Measurements from ENCODE around the gene C1GALT1.
"Not testable (repeated sequence)": the region's sequence is repeated elsewhere in the genome, so short reads cannot be mapped to it uniquely, and the experiment has no call there.

Gene C1GALT1

DNA sequence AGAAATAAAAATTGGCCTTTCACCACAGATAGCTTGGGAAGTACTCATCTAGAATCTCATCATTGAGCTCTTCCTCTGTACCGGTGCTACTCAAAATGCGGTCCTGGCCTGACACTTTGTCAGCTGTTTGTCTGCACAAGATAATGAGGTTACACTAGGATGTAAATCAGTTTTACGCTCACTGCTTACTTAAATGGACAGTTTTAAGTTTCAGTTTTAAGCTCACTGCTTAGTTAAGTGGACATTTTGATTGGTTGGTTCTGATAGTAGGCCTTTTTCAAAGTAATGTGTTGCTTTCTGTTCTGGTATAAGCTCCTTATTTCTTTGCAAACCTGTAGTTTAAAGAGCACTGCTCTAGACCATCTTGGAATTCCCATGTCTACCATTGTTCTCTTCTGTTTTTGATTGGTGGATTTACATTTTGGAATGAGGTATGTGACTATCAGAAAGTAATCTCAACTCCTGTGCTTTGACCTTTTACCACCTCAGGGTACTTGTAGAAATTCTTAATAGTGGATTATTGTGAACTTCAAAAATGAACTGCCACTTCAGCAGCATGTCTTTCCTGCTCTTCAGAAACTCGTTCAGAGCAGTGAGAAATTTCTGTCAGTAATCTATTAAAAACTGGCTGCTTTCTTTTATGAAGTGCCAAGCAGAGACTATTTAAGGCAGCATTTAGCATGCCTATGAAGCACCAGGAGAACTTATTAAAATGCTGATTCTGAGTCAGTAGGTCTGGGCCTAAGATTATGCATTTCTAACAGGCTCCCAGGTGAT, 55.0 kb downstream of the C1GALT1 start:
- no peak for DNase-seq (ENCODE audit: low read depth)

DNA sequence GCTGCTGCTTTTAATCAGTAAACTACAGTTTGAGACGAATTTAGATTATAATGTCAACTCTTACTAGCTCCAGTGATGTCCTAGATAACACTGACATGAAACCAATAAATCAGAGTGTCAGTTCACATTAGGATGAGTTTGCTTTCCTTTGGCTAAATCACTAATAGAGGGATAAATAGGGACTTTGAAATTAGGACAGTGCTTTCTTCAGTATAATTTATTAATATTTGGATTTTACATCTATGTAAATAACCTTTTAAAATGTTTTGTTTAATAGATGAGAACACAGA, 55.6 kb downstream of the C1GALT1 start:
- no peak for DNase-seq (ENCODE audit: low read depth)

DNA sequence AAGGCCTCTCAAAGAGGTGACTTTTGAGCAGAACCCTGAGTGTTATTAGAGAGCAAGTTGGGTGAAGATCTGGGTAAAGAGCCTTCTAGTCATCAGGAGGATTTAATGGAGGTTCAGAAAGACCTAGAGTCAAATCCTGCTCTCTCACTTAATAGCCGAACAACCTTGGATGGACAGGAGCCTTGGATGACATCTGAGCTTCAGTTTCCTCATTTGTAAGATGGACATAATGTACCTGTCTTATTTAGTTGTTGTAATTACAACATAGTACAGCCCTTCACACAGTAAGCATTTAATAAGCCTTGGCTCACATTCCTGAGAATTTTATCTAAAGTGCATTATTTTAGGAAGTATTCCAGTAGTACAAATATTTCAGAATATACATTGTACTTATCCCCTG, 57.0 kb downstream of the C1GALT1 start:
- DNase-seq (ENCODE audit: low read depth): no peak

DNA sequence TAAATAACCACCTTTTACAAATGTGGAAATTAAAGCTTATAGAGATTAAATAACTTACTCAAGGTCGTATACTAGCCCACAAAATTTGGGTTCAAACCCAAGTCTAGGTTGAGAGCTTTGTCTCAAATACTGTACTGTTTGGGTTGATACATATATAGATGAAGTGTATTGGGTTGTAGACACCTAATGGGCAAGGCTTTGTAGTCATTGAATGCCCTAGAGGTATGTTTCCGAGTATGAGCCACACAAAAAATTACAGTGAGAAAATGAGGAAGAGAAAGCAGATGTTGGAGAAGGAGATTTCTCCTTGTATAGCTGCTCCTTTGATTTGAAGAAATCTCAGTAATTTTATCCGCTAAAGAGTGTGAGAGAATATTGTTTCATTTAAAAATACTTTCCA, 60.6 kb downstream of the C1GALT1 start:
- DNase-seq (ENCODE audit: low read depth): no peak

DNA sequence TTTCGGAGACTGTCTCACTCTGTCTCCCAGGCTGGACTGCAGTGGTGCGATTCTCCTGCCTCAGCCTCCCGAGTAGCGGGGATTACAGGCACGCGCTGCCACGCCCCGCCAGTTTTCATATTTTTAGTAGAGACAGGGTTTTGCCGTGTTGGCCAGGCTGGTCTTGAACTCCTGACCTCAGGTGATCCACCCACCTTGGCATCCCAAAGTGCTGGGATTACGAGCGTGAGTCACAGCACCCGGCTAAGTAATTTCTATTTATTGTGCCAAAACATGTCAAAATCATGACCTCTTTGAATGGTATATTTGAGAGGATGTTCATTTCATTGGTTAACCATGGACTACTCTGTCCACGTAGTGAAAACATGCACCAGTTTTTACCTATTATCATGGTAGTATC, 62.9 kb downstream of the C1GALT1 start:
- DNase-seq (ENCODE audit: low read depth): not testable (repeated sequence)

DNA sequence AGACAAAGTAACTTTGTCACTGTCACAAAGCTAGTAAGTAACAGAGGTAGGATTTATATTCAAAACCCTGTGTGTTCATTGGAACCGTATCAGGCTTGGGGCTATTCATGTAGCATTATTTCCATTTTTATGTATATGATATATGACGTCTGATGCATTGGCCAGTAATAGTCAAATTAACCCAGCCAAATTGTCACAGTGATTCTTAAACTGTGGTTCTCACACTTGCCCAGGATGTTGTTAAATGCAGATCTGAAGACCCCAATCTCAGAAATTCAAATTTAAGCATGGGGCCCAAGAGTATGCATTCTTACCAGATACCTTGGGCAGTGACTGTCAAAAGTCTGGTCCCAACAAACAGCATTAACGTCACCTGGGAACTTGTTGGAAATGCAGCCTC, 63.9 kb downstream of the C1GALT1 start:
- DNase-seq (ENCODE audit: low read depth): no peak

DNA sequence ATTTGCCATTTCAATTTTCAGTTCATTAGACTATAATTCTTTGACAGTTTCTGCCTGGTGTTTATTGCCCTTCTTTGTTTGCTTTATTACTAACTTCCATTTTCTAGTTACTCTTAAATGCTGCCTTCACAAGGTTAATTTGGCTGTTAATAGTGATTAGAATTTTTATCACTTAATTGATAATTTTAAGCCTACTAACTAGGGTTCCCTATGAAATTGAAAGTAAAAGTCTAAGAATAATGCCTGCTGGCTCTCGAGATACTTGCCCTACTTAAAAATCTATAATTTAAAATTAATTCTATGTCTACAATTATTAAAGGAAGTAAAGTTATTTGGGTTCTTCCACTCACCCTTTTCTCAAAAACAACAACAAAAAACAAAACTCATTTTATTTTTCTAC, 65.3 kb downstream of the C1GALT1 start:
- no peak for DNase-seq (ENCODE audit: low read depth)

DNA sequence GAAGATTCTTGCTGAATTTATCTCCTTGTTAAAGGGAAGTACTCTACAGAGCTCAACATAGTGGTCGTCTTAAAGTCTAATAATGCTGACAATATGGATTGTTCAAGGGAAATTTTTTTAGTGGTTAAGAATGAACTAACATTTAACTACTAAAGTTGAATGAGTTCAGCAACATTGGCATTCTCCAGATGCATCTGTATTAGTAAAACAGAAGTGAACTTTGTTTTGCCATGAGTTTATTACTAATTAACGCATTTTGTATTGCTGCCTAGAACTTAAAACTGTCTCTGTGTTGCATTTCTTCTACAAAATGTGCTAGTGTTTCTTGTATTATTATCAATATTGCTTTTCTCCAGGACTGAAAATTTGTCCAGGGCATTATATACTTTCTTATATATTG, 67.5 kb downstream of the C1GALT1 start:
- DNase-seq (ENCODE audit: low read depth): no peak

DNA sequence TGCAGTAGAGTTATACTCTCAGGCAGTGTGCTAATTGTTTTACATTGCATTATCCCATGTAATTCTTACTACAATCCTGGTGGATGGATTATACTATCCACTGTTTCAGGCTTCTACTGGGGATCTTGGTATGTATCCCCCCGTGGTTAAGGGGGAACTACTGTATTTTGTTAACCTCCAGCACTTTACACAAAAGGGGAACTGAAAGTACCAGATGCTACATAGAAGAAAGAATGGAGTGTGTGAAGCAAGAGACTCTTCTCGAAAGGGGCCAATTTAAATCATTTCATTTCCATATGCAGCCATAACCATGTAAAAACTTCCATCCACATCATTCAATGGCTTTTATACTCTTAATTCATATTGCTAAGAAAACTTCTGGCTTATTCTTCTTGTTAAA, 69.4 kb downstream of the C1GALT1 start:
- DNase-seq (ENCODE audit: low read depth): no peak

DNA sequence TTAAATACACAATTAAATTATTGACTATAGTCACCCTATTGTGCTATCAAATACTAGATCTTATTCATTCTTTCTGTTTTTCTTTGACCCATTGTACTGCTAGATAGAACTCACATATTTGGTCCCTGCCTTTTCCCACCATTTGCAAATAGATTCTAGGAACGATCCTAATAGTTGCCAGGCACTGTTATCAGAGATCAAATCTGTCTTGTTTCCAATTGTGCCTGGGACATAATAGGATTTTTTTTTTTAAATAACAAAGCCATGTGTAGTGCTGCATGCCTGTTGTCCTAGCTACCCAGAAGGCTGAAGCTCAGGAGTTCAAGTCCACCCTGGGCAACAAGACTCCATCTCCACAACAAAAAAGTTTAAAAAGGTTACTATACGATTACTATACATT, 72.0 kb downstream of the C1GALT1 start:
- no peak for DNase-seq (ENCODE audit: low read depth)

DNA sequence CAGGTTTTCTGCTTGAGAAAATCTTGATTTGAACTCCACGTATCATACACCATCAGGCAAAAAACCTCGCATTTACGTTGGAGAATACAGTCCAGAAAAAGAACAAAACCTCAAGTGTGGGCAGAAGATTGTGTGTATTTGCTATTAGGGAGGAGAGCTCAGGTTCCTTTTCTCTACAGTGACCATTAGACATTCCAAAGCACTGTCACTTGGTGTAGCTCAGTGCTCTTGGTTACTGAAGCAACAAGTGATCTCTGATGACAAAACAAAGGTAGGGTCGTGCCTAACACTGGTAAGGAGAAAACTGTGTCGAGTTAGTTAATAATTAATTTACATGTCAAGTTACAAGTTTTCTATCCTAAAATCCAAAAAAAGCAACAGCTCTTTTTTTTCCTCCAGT, 72.6 kb downstream of the C1GALT1 start:
- DNase-seq (ENCODE audit: low read depth): no peak

DNA sequence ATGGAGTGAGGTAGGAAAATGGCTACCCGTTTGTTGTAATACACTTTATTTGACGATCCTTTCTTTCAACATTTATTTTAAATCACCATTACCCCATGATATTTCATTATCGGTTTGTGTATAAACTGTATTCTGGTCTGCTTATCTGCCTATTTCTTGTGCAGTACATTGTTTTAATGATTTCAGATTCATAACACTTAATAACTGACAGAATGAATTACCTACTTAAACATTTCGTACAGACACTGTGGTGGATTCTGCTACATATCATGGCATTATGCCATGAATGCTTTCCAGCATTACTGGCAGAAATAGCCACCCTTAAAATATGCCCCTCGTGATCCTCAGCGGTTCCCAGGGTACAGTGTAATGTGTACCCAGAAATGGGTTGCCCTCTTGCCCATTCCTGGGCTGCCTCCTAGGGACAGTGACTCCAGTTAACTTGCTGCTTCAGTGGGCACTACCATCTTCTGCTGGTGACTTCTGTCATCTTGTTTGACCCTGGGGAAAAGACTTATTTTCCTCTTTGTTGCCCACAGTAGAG, 74.5 kb downstream of the C1GALT1 start:
- no peak for DNase-seq (ENCODE audit: low read depth)

DNA sequence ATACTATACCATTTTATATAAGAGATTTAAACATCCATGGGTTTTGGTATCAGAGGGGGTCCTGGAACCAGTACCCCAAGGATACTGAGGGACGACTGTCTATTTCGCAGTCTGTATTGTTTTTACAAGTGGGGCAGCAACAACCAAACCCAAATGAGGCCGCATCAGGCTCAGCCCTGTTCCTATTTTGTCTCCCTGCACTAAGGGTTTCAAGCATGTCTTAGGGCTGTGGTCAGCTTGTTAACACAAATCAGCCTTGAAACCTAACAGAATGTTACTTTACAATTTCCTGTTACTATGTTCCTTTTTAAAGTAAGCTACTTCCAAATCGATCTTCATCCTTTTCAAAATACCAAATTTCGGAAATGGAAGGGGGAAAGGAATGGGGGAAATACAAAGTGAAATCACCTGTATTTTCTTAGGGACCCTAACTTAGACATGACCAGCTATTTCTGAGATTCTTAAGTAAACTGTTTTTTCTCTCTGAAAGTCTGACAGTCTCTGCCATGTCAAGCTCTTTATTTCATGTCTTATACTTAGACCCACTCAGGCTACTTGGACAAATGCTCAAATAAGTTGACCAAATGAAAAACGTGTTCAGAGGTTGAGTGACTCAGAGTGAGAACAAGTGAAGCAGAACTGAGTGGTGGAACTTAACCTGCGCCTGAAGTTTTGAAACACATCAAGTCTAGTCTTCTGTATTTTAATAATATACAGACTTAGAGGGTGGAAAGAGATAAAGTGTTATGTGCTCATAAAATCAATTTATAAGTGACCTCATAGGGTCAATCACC, 75.8 kb downstream of the C1GALT1 start:
- no peak for DNase-seq (ENCODE audit: low read depth)

DNA sequence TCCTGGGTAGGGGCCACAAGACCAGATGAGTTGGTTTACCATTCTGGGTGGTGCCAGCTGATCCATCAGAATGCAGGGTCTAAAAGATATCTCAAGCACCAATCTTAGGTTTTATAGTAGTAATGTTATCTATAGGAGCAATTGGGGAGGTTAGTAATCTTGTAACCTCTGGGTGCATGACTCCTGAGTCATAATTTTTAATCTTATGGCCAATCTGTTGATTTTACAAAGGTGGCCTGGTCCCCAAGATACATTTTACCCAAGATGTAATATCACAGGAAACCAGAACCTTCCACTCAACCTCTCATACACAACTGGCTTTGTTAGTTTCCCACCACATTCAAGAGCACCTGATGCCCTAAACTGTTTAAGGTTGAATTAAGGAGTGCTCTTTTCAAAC, 79.5 kb downstream of the C1GALT1 start:
- DNase-seq (ENCODE audit: low read depth): no peak

DNA sequence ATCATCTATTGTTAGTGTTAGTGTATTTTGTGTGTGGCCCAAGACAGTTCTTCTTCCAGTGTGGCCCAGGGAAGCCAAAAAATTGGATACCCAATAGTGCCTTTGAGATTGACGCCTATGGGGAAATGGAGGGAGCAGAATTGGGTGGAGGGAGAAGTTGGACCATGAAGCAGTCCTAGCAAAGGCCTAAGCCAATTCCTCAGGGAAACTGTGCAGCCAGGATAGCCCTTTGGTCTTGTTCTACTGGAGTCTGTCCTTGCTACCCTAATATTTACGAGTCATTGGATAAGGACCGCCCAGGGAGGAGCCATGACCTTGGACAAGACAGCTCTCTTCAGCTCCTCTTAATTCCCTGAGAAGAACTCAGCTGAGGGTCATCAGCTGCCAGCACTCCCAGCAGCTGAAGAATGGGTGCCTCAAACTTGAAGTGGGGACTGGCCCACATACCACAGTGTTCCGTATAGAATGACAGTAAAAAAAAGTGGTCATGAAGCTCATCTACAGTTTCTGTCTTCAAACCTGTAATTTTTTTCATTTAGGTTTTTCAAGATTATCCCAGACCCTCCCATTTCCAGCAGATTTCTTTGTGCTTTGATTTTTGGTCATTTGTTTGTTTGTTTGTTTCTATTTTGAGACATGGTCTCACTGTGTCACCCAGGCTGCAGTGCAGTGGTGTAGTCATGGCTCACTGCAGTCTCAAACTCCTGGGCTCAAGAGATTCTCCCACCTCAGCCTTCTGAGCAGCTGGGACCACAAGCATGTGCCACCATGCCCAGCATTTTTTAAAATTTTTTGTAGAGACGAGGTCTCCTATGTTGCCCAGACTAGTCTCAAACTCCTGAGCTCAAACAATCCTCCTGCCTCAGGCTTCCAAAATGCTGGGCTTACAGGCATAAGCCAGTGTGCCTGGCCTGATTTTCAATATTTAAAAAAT, 81.2 kb downstream of the C1GALT1 start:
- DNase-seq (ENCODE audit: low read depth): no peak

DNA sequence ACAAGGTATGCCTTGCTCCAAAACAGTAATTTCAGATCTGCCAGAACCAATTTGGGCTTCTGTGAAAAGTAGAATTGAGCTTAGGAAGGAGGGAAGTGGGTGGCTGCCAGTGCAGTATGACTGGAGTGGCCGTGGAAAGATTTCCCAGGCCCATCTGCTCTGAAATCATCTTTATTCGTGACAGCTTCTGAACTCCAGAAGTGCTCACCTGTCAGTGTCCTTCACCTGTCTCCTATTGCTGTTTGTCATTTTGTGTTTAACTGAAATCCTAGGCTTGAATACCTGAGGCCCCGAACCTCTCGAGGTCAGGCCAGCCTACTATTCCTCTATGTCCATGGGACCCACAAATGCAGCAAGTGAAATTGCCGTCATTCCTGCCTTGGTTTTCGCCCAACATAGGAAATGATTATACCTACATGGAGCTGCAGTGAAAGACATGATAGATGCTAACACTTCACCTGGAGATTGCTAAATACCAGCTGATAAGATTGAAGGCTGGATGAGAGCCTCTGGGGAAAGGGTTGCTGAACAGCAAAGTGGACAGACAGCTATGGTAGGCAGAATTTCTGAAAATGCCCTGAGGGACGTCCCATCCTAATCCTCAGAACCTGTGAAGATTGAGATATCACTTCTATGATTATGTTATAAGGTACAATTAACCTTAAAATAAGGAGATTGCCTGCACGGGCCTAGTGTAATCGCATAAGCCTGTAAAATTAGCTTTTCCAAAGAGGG, 82.1 kb downstream of the C1GALT1 start:
- DNase-seq (ENCODE audit: low read depth): no peak

DNA sequence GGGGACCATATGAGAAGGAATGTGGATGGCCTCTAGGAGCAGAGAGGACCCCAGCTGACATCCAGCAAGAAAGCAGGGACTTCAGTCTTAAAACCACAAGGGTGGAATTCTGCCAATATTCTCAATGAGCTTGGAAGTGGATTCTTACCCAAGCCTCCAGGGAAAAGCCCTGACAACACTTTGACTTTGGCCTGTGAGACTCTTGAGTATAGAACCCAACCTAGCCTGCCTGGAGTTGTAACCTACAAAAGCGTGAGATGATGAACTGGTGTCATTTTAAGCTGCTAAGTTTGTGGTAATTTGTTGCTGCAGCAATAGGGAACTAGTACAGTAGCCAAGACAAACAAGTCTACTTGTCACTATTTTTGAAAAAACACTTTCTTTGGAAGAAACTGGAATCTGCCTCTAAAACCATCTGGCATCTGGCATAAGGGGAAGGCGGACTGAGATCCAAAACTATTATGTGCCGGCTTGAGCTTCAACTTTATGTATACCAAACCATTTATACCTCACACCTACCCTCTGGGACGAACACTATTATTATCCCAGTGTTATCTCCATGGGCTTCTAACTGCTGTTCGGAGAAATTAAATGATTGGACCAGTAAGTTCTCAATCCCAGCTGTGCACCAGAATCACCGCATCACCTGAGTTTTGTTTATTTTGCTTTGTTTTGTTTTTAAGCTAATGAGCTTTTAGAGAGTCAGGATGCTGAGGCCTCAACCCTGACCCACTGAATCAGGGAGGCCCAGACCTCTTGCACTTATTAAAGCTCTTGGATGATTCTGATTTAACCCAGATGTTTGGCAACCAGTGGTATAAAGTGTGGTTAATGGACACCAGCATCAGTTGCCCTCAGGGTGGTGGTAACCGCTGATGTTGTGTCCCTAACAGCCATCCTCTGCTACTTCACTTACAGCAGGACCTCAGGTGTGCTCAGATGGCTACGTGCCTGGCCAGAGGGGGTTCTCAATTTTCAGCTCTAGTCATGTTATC, 83.0 kb downstream of the C1GALT1 start:
- DNase-seq (ENCODE audit: low read depth): peak; percentile 32

DNA sequence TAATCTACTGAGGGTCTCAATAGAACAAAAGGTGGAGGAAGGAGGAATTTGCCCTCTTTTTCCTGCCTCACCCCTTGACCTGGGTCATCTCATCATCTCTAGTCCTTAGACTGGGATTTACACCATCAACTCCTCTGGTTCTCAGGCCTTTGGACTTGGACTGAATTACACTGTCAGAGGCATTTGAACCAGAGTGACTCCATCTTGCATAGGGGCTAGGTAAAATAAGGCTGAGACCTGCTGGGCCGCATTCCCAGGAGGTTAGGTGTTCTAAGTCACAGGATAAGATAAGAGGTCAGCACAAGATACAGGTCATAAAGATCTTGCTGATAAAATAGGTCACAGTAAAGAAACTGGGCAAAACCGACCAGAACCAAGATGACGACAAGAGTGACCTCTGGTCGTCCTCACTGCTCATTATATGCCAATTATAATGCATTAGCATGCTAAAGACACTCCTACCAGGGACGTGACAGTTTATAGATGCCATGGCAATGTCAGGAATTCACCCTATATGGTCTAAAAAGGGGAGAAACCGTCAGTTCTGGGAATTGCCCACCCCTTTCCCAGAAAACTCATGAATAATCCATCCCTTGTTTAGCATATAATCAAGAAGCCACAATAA, 84.0 kb downstream of the C1GALT1 start:
- no peak for DNase-seq (ENCODE audit: low read depth)

DNA sequence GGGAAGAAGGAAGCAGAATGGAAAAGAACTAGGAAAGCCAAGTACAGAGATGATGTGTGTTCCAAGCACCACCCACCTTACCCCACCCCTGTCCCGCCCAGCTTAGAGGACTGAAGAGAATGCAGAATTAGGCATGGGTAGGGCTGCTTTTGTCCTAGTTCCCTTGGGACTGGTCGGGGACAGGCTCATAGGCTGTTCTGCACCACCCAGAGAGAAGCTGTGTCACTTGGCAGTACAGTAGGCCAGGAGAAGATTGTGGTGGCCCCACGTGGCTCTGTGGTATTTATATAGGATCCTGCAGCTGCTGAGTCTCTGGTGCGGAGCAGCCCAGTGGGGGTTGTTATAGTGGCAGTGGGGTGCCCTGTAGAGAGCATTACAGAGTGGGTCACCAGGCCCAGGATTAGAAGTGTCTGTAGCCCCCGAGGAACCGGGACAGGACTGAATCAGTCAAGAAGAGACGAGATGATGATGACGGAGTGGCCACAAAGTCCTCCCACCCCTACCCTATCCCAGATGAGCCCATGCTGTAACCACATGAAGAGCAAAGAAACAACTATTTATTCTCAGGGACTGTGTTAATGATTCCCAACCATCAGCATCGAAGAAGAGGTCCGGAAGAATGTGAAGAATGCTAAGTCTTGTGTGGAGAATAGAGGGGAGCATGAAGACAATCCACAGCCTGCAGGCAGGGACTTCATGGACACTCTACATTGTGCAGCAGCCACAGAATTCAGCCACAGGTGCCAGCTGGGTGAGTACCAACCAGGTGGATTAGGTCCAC, 88.9 kb downstream of the C1GALT1 start:
- DNase-seq (ENCODE audit: low read depth): no peak

Measured in fibroblast of the conjunctiva (primary cell).